Measurements from ENCODE around the gene VASN.
A peak's percentile ranks its signal among the peaks of the same experiment; 100 is the strongest.

Gene VASN

DNA sequence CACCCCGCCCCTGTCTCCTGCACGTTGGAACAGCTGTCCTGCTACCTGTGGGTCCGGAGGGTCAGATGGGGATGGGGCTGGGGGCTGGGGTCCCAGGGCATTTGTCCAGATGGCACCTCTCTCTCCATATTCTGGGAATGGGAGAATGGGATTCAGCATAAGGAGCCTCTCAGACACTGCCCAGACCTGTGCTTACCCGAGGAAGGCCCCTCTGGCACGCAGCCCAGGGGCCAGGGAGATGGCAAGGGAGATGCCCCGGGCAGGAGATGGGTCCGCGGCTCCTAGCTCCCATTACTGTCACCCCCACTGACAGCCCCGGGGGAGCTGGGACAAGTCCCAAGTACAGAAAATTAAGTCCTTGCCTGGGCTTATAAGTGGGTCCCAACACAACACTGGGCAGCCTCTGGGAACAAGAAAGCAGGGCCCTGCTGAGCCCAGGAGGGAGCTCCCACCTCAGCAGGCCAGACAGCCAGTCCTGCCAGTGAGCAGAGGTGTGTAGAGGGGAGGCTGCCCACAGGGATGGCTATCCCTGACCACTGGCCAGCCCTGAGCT lies 1.8 kb downstream of the VASN start:
- DNase-seq, result peak; percentile 7

DNA sequence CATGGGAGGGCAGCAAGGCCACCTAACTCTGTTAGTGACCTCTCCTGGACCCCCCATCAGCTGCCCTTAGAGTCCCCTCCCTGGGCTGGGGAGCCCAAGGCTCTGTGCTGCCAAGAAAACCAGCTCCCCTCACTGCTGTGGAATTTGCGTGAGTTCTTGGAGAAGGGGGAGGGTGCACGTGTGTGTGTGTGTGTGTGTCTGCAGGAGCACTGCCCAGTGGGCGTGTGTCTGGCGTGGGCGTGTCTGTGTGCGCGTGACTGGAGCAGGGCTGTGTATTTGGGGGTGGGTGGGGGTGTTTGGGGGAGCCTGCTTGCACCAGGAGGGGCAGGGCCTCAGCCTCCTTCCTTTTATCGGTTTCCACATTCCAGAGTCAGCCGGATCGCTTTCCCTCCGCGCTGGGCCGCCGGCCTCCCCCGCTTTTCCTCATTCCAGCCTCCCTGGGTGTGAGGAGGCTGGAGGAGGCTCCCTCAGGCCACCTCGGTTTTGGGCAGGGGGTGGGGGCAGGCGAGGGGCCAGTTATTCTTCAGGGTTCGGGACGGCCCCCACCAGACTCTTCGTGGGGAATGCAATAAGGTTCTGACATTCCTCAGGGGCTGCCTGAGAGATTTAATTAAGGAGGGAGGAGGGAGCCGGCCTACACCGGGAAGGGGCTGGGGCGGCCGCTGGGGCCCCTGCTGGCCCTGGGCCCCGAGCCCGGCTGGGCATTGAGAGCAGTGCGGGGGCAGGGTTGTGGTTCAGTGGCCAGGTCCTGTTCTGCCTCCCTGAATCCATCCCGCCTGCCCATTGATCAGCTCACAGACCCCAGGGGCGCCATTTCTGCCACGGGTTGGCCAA lies 2.5 kb downstream of the VASN start:
- DNase-seq, result peak; percentile 43

DNA sequence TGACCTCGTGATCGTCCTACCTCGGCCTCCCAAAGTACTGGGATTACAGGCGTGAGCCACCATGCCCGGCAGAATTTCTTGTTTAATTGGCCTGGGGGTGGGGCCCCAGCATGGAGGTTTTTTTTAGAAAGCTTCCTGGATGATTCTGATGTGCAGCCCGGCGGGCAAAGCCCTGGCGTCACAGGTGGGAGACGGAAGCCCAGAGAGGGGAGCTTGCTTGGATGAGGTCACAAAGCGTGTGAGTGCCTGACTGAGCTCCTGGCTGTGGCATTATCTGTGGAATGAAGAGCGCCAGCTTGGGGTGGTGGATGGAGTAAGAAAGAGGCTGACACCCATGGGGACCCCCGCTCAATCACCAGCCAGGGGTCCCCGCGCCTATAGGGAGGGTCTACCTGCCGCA lies 4.1 kb downstream of the VASN start:
- no peak for DNase-seq

DNA sequence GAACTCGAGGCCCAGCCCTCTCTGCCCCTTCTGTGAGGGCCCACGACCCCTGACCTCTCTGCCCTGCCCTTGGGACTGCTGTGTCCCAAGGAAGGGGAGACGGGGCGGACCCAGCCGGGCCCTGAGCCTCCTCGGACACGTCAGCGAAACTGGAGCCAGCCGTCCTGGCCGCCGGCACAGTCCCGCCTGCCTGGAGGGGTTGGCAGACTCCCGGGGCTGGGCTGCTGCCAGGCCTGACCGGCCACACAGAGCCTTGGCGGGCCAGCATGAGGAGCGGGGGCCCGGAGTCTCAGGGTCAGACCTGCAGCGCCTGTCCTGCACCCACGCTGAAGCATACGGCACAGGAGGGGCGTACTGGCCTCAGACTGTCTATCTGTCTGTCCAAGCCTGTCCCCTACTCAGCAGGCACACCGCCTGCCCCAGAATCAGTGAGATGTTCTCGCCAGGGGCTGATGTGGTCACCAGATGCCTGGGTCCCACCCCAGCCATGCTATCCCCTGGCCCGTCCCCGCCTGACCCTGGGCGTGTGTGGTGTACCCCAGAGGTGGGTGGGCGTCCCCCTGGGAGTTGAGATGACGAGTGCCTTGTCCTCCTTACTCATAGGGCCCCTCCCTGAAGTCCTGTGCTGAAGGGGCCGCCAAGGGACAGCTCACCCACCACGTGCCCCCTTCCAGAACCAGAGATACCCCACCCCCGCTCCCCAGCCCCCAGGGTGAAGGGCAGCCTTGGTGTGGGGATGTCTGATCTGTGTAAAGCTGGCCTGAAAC lies 4.7 kb downstream of the VASN start:
- DNase-seq, result no peak

DNA sequence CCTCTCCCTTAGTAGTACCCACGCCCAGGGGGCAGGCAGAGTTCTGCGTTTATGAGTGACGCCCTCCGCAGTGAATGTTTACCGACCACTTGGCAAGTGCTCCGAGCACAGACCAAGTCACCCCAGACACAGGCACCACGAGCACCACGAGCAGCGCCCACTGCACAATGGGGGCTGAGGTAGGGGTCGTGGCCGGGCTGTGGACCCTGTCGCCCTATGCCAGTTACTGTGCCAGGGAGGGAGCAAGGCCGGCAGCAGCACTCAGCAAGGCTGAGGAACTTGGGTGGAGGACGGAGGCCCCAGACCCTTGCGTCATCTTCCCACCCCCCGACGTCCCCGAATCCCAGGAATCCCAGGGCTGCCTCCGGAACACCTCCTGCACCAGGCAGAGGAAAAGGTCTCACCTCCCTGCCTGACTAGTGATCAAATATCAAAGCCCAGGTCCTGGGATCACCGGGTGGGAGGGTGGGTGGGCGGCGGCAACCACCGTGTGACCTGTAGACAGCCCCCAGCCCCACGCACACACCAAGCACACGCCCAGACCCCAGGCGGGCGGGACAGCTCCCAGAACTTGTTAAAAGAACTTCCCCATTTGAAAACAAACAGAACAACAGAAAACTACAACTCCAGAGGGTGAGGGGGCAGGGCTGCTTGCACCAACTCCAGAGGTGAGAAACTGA lies 5.4 kb downstream of the VASN start:
- DNase-seq, result no peak

DNA sequence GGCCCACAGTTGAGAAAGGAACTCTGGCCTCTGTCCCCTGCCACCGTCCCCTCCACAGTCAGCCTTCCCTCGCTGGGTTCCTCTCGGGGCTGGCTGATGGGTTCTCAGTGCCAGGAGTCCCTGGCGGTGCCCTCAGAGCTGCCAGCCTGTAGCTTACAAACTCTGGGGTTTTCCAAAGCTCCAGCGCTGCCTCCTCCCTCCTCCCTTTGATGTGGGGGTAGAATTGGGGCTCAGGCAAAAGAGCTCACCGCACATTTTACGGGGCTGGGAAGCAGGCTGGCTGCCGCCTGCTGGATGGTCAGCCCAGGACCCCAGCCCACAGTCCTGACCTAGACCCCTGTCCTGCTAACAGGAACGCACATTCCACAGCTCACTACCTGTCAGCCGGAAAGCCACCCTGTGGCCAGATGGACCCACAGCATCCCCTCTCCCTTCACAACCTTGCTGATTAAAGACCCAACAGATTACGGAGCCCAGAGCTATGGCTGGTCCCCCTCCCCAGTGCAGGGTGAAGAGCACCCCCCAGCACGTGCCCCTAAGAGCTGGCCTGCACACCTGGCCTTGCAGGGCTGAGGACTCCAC lies 6.0 kb downstream of the VASN start:
- DNase-seq, result no peak

DNA sequence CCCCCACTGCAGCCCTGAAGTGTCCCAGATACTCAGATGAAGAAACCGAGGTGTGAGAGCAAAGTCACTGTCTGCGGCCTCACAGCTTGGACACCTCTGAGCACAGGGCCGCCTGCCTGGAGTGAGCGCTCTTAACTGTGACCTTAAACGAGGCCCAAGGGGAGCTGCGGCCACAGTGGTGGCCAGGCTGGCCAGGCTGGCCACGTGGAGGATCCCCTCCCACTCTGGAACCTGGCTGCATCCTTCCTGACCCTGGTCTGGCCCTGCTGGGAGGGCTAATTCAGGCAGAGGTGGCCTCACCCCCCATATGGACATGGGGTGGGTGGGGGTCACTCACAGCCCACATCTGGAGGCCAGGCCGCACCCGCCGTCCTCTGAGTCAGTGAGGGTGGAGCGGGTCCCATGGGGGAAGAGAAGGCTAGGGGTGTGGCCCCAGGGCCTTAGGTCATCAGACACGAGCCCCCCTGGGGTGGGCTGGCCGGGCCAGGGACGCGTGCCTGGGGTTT lies 6.6 kb downstream of the VASN start:
- DNase-seq, result no peak

DNA sequence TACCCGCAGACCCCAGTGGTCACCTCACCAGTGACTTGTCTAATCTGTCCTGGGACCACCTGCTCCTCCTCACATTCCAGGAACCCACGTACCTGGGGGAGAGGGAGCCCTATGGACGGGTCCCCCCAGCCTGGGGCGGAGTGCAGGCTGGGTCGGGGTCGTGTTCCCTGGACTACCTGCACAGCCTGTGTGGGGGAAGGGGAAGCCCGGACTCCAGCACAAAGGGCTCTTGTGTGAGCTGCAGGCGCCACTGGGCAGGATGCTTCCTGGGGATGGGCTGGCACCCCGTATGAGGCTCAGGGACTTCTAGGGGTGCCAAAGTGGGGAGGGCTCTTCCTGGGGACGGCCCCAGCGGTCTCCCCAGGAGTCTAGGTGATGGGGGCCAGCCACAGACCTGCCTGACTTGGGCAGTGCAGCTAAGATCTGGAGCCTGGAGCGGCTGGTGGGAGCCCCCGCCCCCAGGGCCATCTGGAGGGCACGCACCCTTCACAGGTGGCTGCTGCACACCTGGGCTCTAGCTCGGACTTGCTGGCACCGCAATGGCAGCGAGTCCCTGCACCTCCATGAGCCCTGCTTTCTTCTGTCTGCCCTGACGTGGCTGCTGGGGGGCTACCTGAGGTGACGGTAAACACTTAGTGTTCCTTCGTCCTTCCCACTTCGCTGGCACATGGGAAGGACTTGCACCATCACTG lies 7.5 kb downstream of the VASN start:
- no peak for DNase-seq

DNA sequence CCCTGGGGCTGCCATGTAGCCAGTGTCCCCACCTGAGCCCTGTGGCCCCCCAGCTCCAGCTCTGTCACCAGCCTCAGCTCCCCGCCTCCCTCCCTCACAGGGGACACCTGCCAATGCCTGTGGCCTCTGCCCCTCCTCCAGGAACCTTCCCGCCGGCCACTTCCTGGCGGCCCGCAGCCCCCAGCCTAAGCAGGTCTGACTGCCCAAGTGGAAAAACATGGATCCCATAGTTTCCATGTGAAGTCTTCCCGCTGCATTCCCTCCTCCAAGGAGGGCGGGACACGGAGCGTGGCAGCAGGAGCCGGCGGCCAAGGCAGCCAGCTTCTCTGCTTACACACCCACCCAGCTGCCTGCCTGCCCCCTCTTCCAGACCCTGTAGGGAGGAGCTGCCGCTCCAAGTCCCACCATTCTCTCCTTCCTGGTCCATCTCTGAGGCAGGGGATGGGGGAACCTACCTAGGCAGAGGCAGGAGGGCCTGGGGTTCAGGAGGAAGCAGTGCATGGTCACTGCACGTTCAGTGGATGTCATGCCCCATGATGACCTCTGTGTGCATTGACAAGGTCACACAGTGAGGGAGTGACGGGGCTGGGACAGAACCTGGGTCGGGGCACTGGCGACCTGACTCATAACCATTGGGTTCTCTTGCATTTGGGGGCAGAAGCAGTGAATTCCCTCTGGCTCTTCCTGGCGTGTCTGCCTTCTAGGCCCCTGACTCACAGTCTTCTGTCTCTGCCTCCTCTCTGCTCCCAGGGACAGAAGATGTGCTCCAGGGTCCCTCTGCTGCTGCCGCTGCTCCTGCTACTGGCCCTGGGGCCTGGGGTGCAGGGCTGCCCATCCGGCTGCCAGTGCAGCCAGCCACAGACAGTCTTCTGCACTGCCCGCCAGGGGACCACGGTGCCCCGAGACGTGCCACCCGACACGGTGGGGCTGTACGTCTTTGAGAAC lies 8.7 kb downstream of the VASN start:
- DNase-seq, result no peak

DNA sequence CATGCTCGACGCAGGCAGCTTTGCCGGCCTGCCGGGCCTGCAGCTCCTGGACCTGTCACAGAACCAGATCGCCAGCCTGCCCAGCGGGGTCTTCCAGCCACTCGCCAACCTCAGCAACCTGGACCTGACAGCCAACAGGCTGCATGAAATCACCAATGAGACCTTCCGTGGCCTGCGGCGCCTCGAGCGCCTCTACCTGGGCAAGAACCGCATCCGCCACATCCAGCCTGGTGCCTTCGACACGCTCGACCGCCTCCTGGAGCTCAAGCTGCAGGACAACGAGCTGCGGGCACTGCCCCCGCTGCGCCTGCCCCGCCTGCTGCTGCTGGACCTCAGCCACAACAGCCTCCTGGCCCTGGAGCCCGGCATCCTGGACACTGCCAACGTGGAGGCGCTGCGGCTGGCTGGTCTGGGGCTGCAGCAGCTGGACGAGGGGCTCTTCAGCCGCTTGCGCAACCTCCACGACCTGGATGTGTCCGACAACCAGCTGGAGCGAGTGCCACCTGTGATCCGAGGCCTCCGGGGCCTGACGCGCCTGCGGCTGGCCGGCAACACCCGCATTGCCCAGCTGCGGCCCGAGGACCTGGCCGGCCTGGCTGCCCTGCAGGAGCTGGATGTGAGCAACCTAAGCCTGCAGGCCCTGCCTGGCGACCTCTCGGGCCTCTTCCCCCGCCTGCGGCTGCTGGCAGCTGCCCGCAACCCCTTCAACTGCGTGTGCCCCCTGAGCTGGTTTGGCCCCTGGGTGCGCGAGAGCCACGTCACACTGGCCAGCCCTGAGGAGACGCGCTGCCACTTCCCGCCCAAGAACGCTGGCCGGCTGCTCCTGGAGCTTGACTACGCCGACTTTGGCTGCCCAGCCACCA lies 9.7 kb downstream of the VASN start:
- no peak for DNase-seq

DNA sequence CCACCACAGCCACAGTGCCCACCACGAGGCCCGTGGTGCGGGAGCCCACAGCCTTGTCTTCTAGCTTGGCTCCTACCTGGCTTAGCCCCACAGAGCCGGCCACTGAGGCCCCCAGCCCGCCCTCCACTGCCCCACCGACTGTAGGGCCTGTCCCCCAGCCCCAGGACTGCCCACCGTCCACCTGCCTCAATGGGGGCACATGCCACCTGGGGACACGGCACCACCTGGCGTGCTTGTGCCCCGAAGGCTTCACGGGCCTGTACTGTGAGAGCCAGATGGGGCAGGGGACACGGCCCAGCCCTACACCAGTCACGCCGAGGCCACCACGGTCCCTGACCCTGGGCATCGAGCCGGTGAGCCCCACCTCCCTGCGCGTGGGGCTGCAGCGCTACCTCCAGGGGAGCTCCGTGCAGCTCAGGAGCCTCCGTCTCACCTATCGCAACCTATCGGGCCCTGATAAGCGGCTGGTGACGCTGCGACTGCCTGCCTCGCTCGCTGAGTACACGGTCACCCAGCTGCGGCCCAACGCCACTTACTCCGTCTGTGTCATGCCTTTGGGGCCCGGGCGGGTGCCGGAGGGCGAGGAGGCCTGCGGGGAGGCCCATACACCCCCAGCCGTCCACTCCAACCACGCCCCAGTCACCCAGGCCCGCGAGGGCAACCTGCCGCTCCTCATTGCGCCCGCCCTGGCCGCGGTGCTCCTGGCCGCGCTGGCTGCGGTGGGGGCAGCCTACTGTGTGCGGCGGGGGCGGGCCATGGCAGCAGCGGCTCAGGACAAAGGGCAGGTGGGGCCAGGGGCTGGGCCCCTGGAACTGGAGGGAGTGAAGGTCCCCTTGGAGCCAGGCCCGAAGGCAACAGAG lies 10.5 kb downstream of the VASN start:
- DNase-seq, result no peak

DNA sequence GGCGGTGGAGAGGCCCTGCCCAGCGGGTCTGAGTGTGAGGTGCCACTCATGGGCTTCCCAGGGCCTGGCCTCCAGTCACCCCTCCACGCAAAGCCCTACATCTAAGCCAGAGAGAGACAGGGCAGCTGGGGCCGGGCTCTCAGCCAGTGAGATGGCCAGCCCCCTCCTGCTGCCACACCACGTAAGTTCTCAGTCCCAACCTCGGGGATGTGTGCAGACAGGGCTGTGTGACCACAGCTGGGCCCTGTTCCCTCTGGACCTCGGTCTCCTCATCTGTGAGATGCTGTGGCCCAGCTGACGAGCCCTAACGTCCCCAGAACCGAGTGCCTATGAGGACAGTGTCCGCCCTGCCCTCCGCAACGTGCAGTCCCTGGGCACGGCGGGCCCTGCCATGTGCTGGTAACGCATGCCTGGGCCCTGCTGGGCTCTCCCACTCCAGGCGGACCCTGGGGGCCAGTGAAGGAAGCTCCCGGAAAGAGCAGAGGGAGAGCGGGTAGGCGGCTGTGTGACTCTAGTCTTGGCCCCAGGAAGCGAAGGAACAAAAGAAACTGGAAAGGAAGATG lies 11.2 kb downstream of the VASN start:
- no peak for DNase-seq

DNA sequence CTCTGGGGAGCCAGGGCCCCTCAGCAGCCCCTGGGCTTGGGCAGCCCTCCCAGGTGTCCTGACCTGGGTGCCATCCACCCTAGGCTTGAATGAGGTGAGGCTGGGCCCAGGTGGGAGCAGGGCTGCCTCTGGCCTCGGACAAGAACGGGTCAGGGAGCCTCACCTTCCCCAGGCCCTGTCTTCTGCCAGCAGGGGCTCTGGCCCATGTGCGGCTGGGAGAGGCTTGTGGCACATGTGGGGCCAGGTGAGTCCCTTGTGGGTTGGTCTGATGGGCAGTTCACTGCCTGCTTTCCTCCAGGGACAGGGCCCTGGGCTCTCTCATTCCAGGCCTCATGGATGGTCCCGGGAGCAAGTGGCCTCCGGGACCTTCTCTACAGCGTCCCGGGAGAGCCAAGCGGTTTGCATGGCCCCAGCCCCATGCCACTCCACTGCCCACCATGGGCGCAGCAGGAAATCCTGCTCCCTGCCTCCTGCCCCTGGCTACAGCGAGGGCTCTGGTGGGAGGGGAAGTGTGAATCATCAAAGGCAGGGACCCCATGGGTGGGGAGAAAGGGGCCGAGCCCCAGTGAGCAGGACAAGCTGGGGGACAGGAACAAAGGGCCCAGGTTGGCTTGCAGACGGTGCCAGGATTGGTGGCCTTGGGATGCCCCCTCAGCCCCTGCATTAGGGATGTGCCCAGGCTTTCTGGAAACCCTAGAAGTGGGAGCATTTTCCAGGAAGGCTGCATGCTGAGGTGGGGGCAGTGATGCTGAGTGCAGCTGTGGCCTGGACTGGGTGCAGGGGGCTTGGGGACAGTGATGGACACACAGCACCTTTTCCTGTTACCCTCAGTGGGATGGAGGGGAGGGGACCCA lies 12.2 kb downstream of the VASN start:
- no peak for DNase-seq

DNA sequence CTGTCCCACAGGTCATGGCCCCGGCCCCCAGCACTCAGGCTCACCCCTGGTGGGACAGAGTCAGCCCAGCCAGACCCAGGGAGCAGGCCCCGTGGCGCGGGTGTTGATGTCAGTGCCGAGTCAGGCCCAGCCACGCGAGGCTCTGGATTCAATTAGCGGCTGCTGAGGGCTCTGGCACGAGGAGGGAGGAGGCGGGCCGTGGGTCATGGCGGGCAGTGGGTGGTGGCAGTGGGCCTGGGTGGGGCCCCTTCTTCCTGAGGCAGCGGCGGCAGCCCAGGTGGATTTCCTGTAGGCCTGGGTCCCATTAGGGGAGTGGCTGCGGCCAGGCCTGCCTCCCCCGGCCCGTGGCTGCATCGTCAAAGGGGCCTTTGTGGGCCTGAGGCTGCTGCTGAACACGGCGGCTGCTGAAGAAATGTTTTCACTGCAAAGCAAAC lies 12.9 kb downstream of the VASN start:
- DNase-seq, result no peak

DNA sequence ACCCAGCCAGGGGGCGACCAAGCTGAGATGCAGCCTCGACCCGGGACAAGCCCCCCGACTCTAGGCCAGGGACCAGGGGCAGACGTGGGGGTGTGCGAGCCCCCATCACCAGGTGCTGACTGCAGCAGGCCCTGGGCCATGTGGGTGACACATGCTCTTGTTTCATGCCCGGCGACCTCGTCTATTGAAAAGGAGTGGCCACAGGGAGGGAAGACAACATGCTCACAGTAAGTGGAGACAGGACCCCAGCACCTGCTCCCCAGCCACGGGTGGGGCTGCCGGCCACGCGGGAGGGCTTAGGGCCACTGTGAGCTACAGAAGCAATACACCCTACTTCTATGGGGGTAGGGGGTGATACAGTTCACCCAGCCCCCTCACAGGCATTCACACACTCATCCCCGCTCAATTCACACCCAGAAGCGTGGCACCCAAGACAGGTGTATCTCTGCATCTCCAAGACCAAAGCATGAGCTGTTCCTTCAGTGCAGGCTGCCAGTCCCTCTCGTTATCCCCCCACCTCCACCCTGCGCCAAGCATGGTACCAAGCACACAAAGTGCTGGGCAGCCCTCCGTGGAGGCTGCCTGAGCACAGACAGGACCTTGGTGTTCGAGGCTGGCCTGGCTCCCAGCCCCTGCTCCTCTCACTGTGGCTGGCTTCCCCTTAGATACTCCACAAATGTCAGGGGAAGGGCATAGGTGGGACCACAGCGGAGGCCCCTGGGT lies 13.6 kb downstream of the VASN start:
- DNase-seq, result no peak

DNA sequence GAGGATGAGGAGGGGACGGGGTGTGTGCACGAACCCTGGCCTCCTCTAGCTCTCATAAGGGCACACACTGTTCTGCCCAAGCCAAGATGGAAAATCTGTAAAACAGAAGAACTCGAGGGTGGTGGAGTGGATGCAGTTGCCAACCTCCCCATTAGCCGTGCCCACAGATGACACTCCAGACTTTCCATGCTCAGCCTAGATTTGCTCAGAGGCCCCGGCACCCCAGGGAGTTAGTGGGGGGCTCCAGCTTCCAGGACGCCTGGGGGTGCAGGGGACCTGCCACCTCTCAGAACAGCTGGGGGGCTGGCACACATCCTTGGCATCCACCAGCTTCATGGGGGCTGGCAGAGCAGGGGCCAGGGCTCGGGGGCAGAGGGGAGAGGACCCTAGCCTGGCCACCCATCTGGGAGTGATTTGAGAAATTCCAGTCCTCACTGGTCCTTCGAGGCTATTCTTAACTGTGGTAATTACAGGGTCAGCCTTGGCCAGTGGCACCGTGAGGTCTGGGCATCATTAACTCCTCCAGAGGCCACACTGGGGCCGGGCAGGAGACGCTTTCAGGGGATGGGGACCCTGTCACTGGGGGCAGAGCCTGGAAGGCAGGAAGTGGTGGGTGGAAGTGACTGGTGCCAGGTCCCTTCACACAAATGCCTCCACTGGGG lies 14.3 kb downstream of the VASN start:
- DNase-seq, result no peak
